B cell (primary cell): ENCODE measurements around the gene CCDC85B. TPM values are rescaled to one million over a fixed set of nuclear protein-coding genes. Genes with fewer than 3 reads are reported as not detected.

Experiments
- ATAC-seq: fragments of 200-7000 bp; cut with Tn5 transposase; one replicate; pipeline ENCODE4 v1.10.0; 2021; ENCODE audit warnings: low read depth, mild to moderate bottlenecking, moderate number of reproducible peaks, moderate library complexity
- CTCF ChIA-PET: fragments of 350-600 bp; sonication (Branson Sonifier 250); formaldehyde crosslinking; loops from one replicate; lab custom pipeline; 2021; ENCODE audit warnings: antibody characterized with exemption, inconsistent platforms; lab: Charles Lee
- POLR2A ChIA-PET: fragments of 350-600 bp; sonication (Branson Sonifier 250); formaldehyde crosslinking; loops from one replicate; lab custom pipeline; 2021; ENCODE audit warnings: antibody characterized with exemption; lab: Charles Lee
- DNase-seq: peaks from one replicate; pipeline ENCODE4 v3.0.0; 2013
- H2AFZ ChIP-seq: 2 replicates; pipeline ENCODE4 v1.6.1; 2012; ENCODE audit warnings: mild to moderate bottlenecking, low read depth, low read length; ENCODE audit not compliant: insufficient read depth, poor library complexity, severe bottlenecking
- H3K27ac ChIP-seq, 2 donors: 1 replicate in 1 of 2; 2 replicates in 1 of 2; pipeline ENCODE4 v1.5.1; 2012 to 2013; ENCODE audit warnings: low read length in 2 of 2, mild to moderate bottlenecking in 2 of 2, moderate library complexity in 1 of 2
- H3K27me3 ChIP-seq, 4 experiments: fragments of 200-600 bp in 1 of 4; sonication (generic) in 1 of 4; replicated peaks in 1 of 4; 1 replicate in 2 of 4; 2 replicates in 2 of 4; pipeline versions ENCODE4 v1.6.1 to v1.7.0; 2013 to 2016; ENCODE audit warnings: low read length in 3 of 4, mild to moderate bottlenecking in 2 of 4, mixed read lengths in 1 of 4, moderate library complexity in 1 of 4; ENCODE audit not compliant: insufficient read depth in 4 of 4, control insufficient read depth in 3 of 4; ENCODE audit errors: control extremely low read depth in 1 of 4
- H3K36me3 ChIP-seq, 2 experiments: replicated peaks in 1 of 2; 1 replicate in 1 of 2; 2 replicates in 1 of 2; pipeline versions ENCODE4 v1.6.1 to v1.7.1; 2013; ENCODE audit warnings: low read length in 1 of 2; ENCODE audit not compliant: insufficient read depth in 2 of 2, control insufficient read depth in 1 of 2; ENCODE audit errors: control extremely low read depth in 1 of 2, extremely low read depth in 1 of 2
- H3K4me1 ChIP-seq, 2 donors: fragments of 200-600 bp in 1 of 2; sonication (generic) in 1 of 2; 1 replicate in 1 of 2; 2 replicates in 1 of 2; pipeline versions ENCODE4 v1.5.1 to v1.6.1; 2013 to 2017; ENCODE audit warnings: low read length in 2 of 2; ENCODE audit not compliant: control insufficient read depth in 2 of 2, insufficient read depth in 2 of 2
- H3K4me2 ChIP-seq: replicated peaks from 2 replicates; pipeline ENCODE3; 2012; ENCODE audit warnings: mild to moderate bottlenecking, low read depth, low read length; ENCODE audit not compliant: poor library complexity, severe bottlenecking
- H3K4me3 ChIP-seq, 5 experiments: fragments of 200-600 bp in 1 of 5; sonication (generic) in 1 of 5; 1 replicate in 3 of 5; 2 replicates in 2 of 5; pipeline versions ENCODE4 v1.5.1 to v1.7.0; 2011 to 2016; ENCODE audit warnings: low read length in 4 of 5, mild to moderate bottlenecking in 4 of 5, low read depth in 2 of 5, control low read depth in 1 of 5, moderate library complexity in 1 of 5; ENCODE audit not compliant: insufficient read depth in 1 of 5; ENCODE audit errors: control extremely low read depth in 1 of 5, extremely low read depth in 1 of 5
- H3K79me2 ChIP-seq: fragments of 200-600 bp; sonication (generic); one replicate; pipeline ENCODE4 v1.6.0; 2016; ENCODE audit warnings: low read length; ENCODE audit not compliant: control insufficient read depth, insufficient read depth
- H3K9ac ChIP-seq: fragments of 200-600 bp; sonication (generic); 2 replicates; pipeline ENCODE4 v1.6.1; 2017; ENCODE audit warnings: mild to moderate bottlenecking, low read length, moderate library complexity
- H3K9me3 ChIP-seq, 3 donors: one replicate each; pipeline versions ENCODE4 v1.6.1 to v1.7.1; 2013; ENCODE audit warnings: low read length in 2 of 3; ENCODE audit not compliant: control insufficient read depth in 2 of 3, insufficient read depth in 1 of 3; ENCODE audit errors: control extremely low read depth in 1 of 3
- H4K20me1 ChIP-seq: 2 replicates; pipeline ENCODE4 v1.6.0; 2012; ENCODE audit warnings: mild to moderate bottlenecking, low read length; ENCODE audit not compliant: insufficient read depth, control insufficient read depth, poor library complexity, severe bottlenecking
- H3K27ac Mint-ChIP-seq: one replicate; pipeline ENCODE4 v1.8.0; 2021; ENCODE audit warnings: mixed read lengths
- H3K27me3 Mint-ChIP-seq: one replicate; pipeline ENCODE4 v1.8.0; 2021; ENCODE audit warnings: mixed read lengths
- H3K4me1 Mint-ChIP-seq: one replicate; pipeline ENCODE4 v1.8.0; 2021; ENCODE audit warnings: mixed read lengths
- H3K4me3 Mint-ChIP-seq: one replicate; pipeline ENCODE4 v1.8.0; 2021; ENCODE audit warnings: mixed read lengths
- H3K9me3 Mint-ChIP-seq: one replicate; pipeline ENCODE4 v1.8.0; 2022; ENCODE audit warnings: mixed read lengths; ENCODE audit not compliant: insufficient read depth
- CTCF ChIP-seq: fragments of 200-600 bp; IDR thresholded peaks from one replicate; pipeline ENCODE4 v1.8.0; 2022; ENCODE audit warnings: antibody characterized with exemption, mild to moderate bottlenecking
- EZH2 ChIP-seq: IDR thresholded peaks from 2 replicates; pipeline ENCODE4 v1.6.1; 2012; ENCODE audit warnings: borderline replicate concordance, low read depth, mild to moderate bottlenecking, moderate library complexity, low read length; ENCODE audit not compliant: insufficient read depth, poor library complexity, severe bottlenecking
- WGBS: methylation state at CpG from one replicate; pipeline ENCODE4 v1.1.5; 2013; ENCODE audit warnings: missing lambda C conversion rate; ENCODE audit not compliant: insufficient coverage; 5-methylcytosine and 5-hydroxymethylcytosine counted together
- intact Hi-C: fragments of 100-400 bp; cut with micrococcal nuclease; formaldehyde crosslinking; loops from one replicate; pipeline ENCODE4 v1.10.0; 2022
- polyA plus RNA-seq: library from polyadenylated mRNA; depleted of rRNA; stranded (reverse); fragments of >200 nt; gene quantifications from 2 replicates; pipeline ENCODE4 v1.2.3, GENCODE V29; 2012
- total RNA-seq, 2 donors: library from RNA; stranded (reverse); fragments of 120-200 nt in 1 of 2; gene quantifications; 1 replicate in 1 of 2; 2 replicates in 1 of 2; pipeline versions ENCODE4 v1.2.3 to v1.2.4, GENCODE V29; 2013 to 2022

CCDC85B gene
- total and polyA plus RNA-seq, 2 donors (not counting 1 experiment from before 2014, with no cell fraction given): 18.2 to 39.5 TPM

- Histone ChIP-seq H3K9me3 (no peaks in the 10 kb centered on the region), H3K4me3 (no peak overlapping the region), H3K4me2 (no peak overlapping the region), H2AFZ (no peak overlapping the region), H3K36me3 (no peaks in the 10 kb centered on the region), H3K9ac (no peak overlapping the region), H3K4me1 (no peaks in the 10 kb centered on the region), H3K27me3 (no peaks in the 10 kb centered on the region), H3K27ac (no peak overlapping the region), H4K20me1 (no peaks in the 10 kb centered on the region), H3K79me2 (no peaks in the 10 kb centered on the region)
- intact Hi-C loops: no loop called here
- WGBS: 94% methylated on average over 4 of the region's 4 CpGs
- TF ChIP-seq CTCF (no peak), EZH2 (no peak)
- CTCF ChIA-PET: interaction anchor here (0.7 kb wide), 2 partner anchors 42 to 302 kb away, joined by 5 to 6 read pairs; no protein-coding TSS in a partner anchor
- Mint-ChIP-seq H3K4me1 (no peaks in the 10 kb centered on the region), H3K27me3 (no peaks in the 10 kb centered on the region), H3K4me3 (no peak overlapping the region), H3K9me3 (no peaks in the 10 kb centered on the region), H3K27ac (no peak overlapping the region)
- no peak for DNase-seq
- POLR2A ChIA-PET: interaction anchor here (0.7 kb wide), 1 partner anchor 14 kb away, joined by 9 read pairs; no protein-coding TSS in a partner anchor
- ATAC-seq: no peak
Measured at GRCh38 chr11:65842144-65842543, 48.3 kb upstream of the CCDC85B start.

- Histone ChIP-seq H3K4me1 (no peaks in the 10 kb centered on the region), H3K4me2 (no peak overlapping the region), H2AFZ (no peak overlapping the region), H3K9ac (no peak overlapping the region), H4K20me1 (no peaks in the 10 kb centered on the region), H3K27me3 (no peaks in the 10 kb centered on the region), H3K79me2 (no peaks in the 10 kb centered on the region), H3K36me3 (no peaks in the 10 kb centered on the region), H3K4me3 (no peak overlapping the region), H3K9me3 (no peaks in the 10 kb centered on the region), H3K27ac (no peak overlapping the region)
- TF ChIP-seq CTCF (no peak), EZH2 (no peak)
- ChIA-PET POLR2A (no interaction called here), CTCF (no interaction called here)
- no peaks in the 10 kb centered on the region for H3K4me1 Mint-ChIP-seq
- WGBS: no CpG with 5 or more reads among the region's 3 CpGs
- H3K9me3 Mint-ChIP-seq: no peaks in the 10 kb centered on the region
- no peaks in the 10 kb centered on the region for H3K27me3 Mint-ChIP-seq
- ATAC-seq: no peak
- H3K27ac Mint-ChIP-seq: no peak overlapping the region
- H3K4me3 Mint-ChIP-seq: no peak overlapping the region
- intact Hi-C loops: no loop called here
- DNase-seq: no peak
Measured at GRCh38 chr11:65843811-65844210, 46.7 kb upstream of the CCDC85B start.
